GM21367 (cell line): ENCODE data around the gene C19orf67.

ENCODE experiments used
- ATAC-seq: cut with Tn5 transposase; IDR thresholded peaks from one replicate; pipeline ENCODE4 v1.9.1; 2021; ENCODE audit not compliant: unreplicated experiment

C19orf67 gene

DNA sequence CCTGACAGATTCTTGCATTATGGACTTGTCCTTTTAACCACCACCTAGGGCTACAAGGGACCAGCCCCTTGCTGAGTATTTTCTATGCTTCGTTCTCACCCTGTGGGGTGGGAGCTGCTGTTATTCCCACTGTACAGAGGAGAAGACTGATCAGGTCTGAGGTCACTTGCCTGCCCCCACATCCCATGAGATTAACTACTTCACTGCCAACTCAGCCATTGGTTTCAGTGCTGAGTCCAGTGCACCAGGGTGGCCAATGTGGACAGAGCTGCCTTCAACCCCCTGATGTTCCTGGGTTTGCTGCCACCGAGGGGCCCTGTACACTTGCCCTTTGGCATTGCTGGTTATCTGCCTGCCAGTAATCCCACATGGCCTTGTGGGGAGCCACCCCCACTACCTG, 25.1 kb upstream of the C19orf67 start:
- ATAC-seq = no peak

DNA sequence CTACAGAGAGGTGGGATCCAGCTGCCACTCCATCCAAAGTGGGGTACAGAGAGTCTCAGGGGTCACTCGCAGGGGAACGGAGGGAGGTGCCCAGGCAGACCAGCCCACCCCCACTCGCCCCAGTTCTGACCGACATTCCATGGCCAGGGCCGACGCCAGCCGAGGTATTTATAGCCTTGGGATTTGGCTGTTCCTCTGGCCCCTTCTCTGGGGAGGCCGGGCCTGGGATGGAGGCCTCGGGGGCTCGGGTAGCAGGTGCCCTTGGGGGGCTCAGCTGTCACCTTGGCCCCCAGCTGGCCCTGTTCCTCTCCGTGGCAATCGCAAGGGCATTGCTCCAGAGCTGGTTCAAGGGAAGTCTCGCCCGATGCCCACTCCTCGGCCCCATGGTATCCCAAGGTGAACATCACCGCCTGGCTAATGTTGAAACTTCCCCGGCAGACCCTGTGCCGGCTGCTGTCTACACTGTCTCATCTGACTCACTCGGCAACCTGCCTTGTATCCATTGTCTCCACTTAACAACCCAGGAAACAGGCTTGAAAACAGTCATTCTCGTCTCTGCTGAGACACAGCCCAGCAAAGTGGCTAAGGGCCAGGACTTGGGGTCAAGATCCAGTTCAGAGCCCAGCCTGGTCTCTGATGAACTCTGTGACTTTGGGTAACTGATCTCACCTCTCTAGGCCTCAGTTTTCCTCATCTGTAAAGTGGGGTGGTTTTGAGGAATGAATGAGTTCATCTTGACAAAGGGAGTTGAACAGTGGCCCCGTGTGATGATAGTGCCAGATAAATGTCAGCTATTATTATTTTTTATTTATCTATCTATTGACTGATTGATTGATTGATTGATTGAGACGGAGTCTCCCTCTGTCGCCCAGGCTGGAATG, 22.2 kb upstream of the C19orf67 start:
- no peak for ATAC-seq

DNA sequence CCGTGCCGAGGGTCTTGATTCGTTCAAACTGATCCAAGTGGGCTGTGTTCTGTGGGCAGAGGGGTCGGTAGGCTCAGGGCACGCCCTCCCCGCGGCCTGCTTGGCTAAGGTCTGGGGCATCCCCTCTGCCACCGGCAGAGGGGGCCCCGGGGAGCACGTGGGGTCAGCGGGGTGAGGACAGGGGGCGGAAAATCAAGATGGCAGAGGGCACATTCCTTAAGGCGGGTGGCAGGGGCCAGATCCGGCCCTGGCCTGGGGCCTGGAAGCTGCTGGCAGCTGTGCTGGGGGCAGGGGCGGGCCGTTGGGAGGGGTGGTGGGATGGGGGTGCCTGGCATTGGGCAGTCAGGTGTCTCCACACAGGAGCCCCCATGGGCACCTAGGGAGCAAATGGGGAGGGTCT, 21.3 kb upstream of the C19orf67 start:
- ATAC-seq = no peak

DNA sequence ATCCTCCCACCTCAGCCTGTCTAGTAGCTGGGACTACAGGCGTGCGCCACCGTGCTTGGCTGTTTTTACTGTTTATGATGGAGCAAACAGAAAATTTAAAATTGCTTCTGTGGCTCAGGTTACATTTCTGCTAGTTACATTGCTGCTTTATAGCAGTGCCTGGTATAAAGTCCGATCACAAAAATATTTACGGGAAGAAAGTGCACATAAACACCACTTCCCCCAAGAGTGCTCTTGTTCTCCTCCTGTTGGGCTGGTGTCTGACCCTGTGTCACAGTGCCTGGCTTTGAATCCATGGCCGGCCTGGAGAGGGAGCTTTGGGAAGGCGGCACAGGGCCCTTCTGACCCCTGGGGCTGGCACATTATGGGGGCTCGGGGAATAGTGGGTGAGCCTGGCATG, 20.1 kb upstream of the C19orf67 start:
- no peak for ATAC-seq

DNA sequence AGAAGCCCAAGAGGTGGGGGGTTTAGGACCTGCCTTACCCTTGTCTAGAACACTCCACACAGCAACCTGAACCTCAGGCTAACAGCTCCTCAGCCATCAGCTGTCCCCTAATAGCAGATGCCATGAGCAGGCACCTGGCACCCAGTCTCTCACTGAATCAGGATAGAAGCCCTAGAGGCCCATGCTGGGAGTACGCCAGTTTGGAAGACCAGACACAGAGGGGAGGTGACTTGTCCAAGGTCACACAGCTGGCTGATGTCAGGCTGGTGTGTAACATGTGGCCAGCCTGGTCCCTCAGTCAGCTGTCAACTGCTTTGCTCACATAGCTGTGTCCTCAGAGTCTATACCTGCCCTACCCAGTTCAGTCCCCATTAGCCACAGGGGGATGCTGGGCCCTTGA, 17.7 kb upstream of the C19orf67 start:
- no peak for ATAC-seq

DNA sequence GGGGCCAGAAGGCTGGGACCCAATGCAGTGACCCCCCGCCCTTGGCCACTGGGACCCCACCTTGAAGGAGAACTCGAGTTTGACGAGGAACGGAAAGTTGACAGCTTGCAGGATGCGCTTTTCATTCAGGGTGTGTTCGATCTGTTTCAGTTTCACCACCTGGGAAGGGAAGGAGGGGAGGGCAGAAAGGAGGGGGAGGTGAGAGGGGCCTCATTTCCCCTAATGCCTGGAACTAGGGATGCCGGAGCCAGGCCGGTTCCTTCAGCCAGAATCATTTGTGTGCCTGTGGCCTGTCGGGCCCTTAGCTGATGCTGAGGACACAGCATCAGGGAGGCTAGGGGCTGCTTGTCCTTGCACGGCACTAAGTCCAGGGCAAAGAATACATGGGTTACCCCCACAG, 17.2 kb upstream of the C19orf67 start:
- ATAC-seq = no peak

DNA sequence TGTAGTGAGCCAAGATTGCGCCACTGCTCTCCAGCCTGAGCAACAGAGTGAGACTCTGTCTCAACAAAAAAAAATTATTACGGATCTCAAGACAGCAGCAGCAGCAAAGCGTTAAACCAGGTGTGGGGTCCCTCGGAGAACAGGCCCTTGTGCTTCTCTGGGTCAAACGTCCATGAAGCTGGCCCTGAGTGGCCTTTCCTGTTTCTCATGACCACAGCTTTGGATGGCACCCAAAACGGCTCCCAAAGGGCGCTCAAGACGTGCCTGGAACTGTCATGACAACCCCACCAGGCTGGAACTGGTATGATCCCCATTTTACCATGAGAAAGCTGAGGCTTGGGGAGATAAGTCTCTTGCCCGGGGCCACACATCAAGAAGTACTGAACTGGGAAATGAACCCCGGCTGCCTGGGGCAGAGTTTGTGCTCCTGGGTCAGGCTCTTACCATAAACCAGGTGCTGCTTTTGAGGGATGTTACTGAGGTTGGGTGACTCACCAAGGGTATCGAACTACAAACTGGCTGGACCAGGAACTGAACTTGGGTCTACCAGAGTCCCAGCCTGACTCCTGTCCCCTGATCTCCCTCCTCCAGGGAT, 16.6 kb upstream of the C19orf67 start:
- no peak for ATAC-seq

DNA sequence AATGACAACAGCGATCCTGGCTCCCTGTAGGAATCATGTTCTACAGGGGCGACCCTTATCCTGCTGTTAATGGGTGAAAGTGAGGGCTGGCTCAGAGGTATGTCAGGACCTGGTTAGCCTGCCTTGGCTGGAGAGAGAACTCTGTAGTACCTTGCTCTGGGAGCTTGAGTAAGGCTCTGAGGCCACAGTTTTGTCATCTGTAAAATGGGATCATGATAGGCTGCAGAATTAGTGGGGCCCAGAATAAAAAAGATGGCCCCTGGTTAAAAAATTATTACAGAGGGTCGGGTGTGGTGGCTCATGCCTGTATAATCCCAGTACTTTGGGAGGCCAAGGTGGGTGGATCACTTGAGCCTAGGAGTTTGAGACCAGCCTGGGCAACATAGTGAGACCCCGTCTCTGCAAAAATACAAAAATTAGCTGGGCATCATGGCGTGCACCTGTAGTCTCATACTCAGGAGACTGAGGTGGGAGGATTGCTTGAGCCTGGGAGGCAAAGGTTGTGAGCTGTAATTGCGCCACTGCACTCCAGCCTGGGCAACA, 15.5 kb upstream of the C19orf67 start:
- no peak for ATAC-seq

DNA sequence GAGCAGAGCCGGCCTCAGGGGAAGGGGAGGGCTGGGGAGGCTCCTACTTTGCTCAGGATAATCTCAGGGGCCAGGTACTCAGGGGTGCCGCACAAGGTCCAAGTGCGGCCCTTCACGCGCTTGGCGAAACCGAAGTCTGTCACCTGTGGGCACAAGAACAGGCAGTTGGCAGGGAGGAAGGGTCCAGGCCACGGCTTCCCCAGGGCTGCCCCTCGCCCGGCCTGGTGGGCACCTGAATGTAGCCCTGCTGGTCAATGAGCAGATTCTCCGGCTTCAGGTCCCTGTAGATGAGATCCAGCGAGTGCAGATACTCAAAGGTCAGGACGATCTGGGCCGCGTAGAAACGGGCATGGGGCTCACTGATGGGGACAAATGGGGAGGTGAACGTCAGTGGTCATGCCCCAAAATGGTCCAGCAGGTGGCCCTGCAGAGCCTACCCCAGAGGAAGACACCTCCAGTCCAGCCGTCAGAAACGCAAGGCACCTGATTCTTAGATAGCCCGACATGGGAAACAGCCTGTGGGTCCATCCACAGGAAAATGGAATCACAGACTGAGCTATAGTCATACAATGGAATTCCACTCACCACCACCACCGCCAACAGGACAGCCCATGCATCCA, 12.1 kb upstream of the C19orf67 start:
- ATAC-seq = no peak

DNA sequence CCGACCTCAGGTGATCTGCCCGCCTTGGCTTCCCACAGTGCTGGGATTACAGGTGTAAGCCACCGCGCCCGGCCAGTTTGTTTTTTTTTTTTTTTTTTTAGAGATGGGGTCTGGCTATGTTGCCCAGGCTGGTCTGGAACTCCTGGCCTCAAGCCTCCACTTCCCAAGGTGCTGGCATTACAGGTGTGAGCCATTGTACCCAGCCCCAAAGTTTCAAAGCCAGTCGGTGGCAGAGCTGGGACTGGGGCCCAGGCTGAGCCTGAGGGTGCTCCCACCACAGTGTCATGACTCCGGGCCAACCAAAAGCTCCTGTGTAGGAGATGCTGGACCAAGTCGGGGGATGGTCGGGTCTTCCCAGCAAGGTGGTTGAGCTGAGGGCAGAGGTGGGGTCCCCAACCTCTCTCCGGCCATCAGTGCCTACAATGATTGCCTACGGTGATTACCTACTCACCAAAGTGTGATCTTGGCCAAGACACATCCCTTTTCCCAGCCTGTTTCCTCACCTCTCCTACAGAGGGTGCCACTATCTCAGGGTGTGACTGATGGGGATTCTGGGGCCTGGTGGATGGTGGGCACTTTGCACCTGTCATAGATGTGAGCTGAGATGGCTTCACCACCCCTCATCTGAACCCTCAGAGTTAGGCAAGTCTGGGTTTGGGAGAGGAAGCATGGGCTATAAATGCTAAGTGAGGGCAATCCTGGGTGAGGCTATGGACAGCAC, 10.8 kb upstream of the C19orf67 start:
- ATAC-seq = no peak

DNA sequence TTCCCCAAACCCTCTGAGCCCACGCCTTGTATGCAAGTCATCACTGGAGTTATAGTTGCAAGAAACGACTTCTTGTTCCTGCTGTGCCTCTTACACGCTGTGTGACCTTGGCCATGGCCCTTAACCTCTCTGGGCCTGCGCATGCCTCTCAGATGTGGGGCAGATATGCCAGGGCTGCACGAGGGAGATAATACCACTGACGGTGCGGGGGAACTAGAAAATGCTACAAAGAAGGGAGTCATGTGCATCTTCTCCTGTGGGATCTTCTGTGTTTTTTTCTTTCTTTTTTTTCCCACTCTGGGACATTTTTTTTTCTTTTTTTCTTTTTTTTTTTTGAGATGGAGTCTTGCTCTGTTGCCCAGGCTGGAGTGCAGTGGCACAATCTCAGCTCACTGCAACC, 9.3 kb upstream of the C19orf67 start:
- no peak for ATAC-seq

DNA sequence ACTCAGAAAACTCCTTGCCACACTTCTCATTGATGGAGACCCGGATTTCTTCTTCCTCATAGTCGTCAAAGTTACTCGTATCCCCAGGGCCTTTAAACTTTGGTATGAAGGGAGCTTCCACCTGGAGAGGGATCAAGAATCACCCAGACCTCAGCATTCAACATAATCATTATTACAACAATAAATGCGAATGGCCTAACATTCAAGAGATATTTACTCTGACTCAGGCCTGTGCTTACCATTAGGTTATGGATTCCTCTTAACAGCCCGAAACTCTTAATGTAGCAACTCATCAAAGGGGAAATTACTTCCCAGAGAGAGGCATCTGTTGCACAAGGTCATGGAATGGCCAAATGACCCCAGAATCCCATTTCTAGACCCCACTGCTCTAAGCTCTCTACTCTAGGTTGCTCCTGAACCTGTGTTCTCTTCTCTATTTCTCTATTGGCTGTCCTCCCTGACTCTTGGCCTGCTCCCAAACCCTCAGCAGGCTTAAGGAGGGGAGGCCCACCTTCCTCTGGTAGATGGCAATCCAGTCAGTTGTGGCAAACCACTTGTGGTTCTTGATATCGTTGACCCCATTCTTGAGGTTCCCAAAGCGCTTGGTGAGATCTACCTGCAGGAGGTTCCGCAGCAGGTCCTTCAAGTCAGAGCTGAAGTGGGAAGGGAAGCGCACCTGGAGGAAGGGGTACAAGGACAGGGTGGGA, 7.7 kb upstream of the C19orf67 start:
- ATAC-seq = no peak

DNA sequence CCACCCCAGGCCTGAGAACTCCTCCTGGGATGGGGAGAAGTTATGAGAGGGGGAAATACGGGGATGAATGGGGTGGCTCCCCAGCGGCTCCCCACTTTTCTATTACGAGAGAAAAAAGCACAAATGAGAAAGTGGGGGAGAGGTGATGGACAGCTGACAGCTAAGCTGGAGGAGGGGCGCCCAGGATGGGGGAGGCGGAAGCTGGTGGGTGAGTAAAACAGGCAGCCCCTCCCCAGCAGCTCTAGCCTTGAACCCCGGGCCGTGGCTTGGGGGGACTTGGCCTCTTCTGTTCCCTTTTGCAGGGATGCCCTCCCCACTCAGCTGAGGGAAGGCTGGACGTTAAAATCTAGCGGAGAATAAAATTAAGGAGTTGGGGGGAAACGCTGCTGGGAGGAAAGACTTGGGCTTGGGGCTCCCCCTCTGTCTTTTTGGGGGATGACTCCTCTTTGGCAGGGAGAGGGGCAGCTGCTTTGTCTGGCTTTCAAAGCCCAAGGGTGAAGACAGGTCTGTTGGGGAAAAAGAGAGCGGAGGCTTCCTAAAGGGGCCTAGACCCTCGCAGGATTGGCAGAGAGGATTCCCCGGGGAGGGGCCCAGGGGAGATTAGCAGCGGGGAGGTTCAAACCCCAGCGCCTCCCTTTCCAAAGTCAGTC, 6.4 kb upstream of the C19orf67 start:
- ATAC-seq = peak; percentile 14

DNA sequence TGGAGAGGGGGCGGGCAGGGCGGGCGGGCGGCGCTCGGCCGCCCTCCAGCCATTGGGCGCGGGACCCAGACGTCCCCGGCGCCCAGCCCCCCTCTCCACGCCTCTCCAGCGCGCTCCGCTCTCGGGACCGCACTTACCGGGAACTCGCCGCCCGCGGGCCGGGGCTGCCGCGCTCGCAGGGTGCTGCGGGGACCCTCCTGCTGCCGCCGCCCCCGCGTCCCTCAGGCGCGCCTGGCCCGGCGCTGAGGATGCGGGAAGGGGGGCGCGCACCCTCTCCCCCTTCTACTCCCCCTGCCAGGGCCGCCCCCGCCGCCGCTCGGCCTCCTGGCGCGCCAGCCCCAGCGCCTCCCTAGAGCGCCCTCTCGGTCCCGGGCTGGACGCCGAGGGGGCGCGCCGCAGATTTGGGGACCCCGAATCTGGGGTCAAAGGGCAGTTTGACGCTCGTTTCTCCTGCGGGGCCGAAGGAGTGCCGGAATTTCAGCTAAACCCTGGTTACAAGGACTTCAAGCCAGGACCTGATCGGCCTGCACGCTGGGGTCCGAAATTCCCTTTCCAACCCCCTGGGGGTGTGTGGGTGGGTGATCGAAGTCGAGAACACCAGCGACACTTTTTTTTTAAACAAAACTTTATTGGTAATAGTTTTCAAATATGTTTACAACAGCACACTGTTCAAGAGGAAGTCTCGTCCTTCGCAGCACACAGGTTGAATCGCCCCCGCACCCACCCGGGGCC, 5.7 kb upstream of the C19orf67 start:
- peak; percentile 43 for ATAC-seq

DNA sequence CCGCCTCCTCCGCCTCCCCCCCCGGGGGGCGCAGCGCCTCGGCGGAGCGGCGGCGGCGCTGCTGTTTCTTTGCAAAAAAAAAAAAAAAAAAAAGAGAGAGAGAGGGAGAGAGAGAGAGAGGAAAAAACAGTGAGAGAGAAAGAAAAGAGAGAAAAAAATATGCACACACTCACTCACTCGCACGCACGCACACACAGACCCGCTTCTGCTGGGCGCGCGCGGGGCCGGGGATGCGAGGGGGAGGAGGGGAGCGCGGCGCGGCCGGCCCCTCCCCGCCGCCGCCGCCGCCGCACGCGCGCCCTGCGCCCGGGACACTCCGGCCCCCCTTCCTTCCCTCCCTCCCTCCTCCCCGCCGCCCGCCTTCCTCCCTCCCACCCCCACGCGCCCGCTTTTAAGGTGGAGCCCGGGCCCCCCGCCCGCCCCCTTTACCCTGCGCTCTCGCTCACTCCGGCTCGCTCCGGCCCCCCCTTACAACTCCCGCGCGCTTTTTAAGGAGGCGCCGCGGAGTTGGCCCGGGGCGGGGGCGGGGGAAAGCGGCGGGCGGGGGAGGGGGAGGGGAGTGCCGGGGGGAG, 5.0 kb upstream of the C19orf67 start, which contains the start of gene SAMD1:
Gene SAMD1 (minus strand): TSS at position 243 of the 572 bp plus-strand sequence.
- ATAC-seq = peak; percentile 16

DNA sequence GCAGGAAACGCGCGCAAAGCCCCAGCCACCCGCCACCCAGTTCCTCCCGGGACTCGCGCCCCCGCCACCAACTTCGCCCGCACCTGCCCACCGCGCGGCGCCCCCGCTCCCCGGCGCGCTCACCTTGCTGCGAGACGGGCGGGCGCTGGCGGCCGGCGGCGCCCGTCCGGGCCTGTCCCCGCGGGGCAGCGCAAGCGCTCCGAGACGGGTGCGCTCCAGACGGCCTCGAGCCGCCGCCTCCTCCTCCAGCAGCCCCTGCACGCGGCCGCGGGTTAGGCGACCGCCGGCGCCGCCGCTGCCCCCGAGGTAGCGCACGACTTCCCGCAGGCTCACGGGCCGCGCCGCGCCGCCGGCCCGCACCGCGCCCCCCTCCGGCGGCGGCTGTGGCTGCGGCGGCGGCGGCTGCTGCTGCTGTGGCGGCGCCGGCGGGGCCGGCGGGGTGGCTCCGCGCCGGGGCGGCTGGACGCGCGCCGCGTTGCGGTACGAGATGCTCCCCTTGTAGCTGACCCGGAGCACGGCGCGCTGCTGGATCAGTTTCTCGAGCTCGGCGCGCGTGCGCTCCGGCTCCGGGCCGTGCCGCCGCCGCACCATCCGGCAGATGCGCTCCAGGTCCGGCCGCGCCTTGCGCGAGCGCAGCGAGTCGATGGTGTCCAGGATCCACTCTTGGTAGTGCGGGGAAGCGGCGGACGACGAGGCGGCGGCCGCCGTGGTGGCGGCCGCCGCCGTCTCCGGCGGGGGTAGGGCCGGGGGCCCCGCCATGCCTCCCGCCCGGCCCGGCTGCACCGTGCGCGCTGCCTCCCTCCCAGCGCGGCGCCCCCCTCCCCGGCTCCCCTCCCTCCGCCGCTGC, 4.3 kb upstream of the C19orf67 start:
- peak; percentile 6 for ATAC-seq

DNA sequence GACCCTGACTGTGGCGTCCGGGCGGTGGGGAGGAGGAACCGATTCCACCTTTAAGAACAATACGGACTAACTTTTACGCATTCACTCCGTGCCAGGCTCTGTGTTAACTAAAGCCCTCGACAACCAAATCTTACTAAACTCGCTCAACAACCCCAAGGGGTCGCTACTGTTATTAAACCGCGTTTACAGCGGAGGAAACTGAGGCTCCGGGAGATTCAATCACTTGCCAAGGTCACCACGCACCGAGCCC, 3.8 kb upstream of the C19orf67 start:
- no peak for ATAC-seq

DNA sequence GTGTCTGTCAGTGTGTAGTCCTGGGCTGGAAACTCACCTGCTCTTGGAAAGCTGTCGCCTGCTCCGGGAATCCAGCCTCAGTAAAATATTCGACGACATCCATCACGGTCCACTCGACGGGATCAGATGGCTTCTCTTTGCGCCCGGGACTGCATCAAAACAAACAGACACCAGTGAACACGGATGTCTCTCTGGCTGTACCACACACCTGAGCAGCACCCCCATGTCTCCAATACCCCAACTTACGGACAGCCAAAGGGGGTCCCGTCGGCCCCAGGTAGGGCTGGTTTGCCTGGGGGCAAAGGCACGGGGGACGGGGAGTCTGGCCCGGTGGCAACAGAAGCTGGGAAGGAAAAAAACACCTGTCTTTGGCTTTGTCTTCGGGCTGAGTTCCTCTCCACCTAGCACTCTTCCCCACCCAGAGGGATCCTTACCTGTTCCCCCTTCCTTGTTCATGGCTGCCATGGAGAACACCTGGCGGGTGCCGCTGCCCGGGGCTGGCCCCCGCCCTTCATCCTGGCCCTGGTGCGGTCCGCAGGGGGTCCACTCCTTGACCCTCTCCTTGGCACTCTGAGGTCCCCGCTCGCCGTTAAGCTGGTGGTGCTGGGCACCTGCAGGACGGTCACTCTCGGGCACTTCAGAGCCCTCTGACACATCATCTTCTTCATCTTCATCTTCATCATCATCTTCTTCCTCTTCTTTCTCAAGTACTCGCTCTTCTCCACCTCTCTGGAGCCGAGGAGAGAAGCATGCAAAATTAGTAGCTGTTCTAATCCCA, 3.2 kb upstream of the C19orf67 start:
- no peak for ATAC-seq
